Measurements from ENCODE around the gene NCKAP5.

NCKAP5 gene

GRCh38 chr2:132640116-132640515 is 928.1 kb downstream of the NCKAP5 start:
- no peak for DNase-seq

GRCh38 chr2:132638313-132639040 is 929.8 kb downstream of the NCKAP5 start:
- DNase-seq: peak in 1 of 2 experiments; percentile 3

GRCh38 chr2:132636346-132636745 is 931.9 kb downstream of the NCKAP5 start:
- no peak for DNase-seq

- no peak for DNase-seq
These were observed 934.6 kb downstream of the NCKAP5 start for GRCh38 chr2:132633635-132634034.

- no peak for DNase-seq
These were observed 936.1 kb downstream of the NCKAP5 start for GRCh38 chr2:132632000-132632649.

GRCh38 chr2:132627536-132627935 is 940.7 kb downstream of the NCKAP5 start:
- no peak for DNase-seq

- DNase-seq: no peak
These were observed 945.0 kb downstream of the NCKAP5 start for GRCh38 chr2:132623096-132623839.
